ENCODE measurements around the gene ACSM3. TPM values are rescaled to one million over a fixed set of nuclear protein-coding genes. Genes with fewer than 3 reads are reported as not detected.
A peak's percentile ranks its signal among the peaks of the same experiment; 100 is the strongest.

The ACSM3 gene
- total and polyA plus RNA-seq, 2 donors (not counting 3 experiments of a cell fraction or from before 2014, with no cell fraction given) = 23.7 to 37.3 TPM

DNA sequence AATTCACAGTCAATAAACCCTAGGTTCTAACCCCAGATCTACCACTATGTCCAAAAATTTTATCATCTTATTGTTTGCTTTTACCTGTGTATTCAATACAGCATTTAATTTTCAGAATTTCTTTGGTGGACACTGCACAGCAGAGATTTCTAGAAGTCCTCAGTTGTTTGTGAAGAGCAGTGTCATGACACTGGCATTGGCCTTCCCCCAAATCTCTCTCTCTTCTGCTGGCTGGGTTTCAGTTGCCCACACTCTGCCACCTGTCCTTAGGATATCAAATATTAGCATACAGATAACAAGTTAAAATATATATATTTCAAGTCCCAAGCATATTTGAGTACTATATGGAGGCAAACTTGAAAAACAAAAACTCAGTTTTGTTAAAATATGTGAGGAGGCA is 20.2 kb upstream of the ACSM3 start:
- no peak for DNase-seq (ENCODE audit: low read depth, low spot score)
- Histone ChIP-seq H3K4me2 (ENCODE audit: insufficient read depth, low read length) (no peak overlapping the region), H3K9me3 (replicated peaks; ENCODE audit: control insufficient read depth, insufficient read depth, low read length) (no peaks in the 10 kb centered on the region), H3K36me3 (ENCODE audit: control insufficient read depth in 2 of 2, extremely low read depth in 1 of 2, insufficient read depth in 2 of 2, low read length in 2 of 2) (peaks cover 2 to 4% of the 10 kb centered on the region in 2 experiments), H3K79me2 (ENCODE audit: control insufficient read depth, insufficient read depth, low read length) (peaks cover 22% of the 10 kb centered on the region), H3K4me3 (replicated peaks in 1 of 3; ENCODE audit: insufficient read depth in 1 of 3, low read depth in 1 of 3, low read length in 3 of 3) (no peak overlapping the region), H3K9me1 (replicated peaks; ENCODE audit: control insufficient read depth, extremely low read depth, insufficient read depth, low read length) (no peaks in the 10 kb centered on the region), H3K4me1 (ENCODE audit: control insufficient read depth, extremely low read depth, insufficient read depth, low read length) (peaks cover 10% of the 10 kb centered on the region), H3K27me3 (ENCODE audit: control insufficient read depth in 2 of 2, insufficient read depth in 2 of 2, low read length in 2 of 2) (no peaks in the 10 kb centered on the region), H3K9ac (replicated peaks; ENCODE audit: extremely low read depth, insufficient read depth, low read length) (no peak overlapping the region), H4K20me1 (replicated peaks; ENCODE audit: control insufficient read depth, extremely low read depth, insufficient read depth, low read length) (peaks cover 2% of the 10 kb centered on the region), H2AFZ (ENCODE audit: low read depth, low read length) (no peak overlapping the region), H3K27ac (ENCODE audit: insufficient read depth, low read depth, low read length) (no peak overlapping the region)
- dilution Hi-C loops (cut with MboI; ENCODE audit: extremely low pct_ligation_motif_present, low sequenced_read_pairs) = no loop called here
- intact Hi-C loops (cut with micrococcal nuclease) = loop anchor here (5.0 kb wide), 1 partner anchor 159 kb away; the partner anchor contains the start of genes DCUN1D3 and LYRM1
- no peak for FAIRE-seq
- POLR2A ChIA-PET = no interaction called here
- CTCF ChIA-PET = no interaction called here
- no TSS peak for BruUV-seq (replicated peaks)
- TF ChIP-seq GATA2 (IDR thresholded peaks at IDR 0.05; ENCODE audit: insufficient read depth, insufficient read length, low read depth, low read length) (no peak), POLR2A (IDR thresholded peaks at IDR 0.05; ENCODE audit: low read depth, low read length) (no peak)

DNA sequence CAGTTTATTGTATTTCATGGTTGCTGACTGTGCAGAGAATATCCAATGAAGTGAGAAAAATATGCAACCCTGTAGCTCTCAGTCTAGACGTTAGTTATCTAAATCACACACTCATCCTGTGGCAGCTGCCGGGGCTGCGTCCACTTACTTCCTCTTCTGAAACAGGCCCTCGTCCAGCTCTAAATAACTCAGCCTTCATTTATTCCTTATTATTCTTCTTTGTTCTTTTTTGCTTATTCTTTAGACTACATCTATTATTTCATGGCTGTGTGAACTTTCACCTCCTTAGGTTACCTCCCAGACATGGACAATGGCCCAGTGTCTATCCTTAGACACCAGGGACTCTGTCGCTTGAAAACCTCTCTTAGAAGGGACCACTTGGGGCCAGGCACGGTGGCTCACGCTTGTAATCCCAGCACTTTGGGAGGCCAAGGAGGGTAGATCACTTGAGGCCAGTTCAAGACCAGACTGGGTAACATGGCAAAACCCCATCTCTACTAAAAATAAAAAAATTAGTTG is 18.8 kb upstream of the ACSM3 start:
- FAIRE-seq (peak; percentile 72), DNase-seq (ENCODE audit: low read depth, low spot score) (peak; percentile 92)
- no peak for TF ChIP-seq FOS (IDR thresholded peaks at IDR 0.05; ENCODE audit: borderline replicate concordance, insufficient read depth, low read length)
- TF ChIP-seq JUN (IDR thresholded peaks at IDR 0.05; ENCODE audit: borderline replicate concordance, insufficient read depth, insufficient read length, low read depth) = no peak
- TF ChIP-seq POLR2AphosphoS5 (IDR thresholded peaks at IDR 0.05; ENCODE audit: insufficient read depth, low read depth, low read length) = no peak
- no peak for TF ChIP-seq MYC (IDR thresholded peaks at IDR 0.05; ENCODE audit: low read depth, low read length)
- TF ChIP-seq POLR2A (IDR thresholded peaks at IDR 0.05; ENCODE audit: low read depth, low read length) = no peak
- TF ChIP-seq, protein P1, sequence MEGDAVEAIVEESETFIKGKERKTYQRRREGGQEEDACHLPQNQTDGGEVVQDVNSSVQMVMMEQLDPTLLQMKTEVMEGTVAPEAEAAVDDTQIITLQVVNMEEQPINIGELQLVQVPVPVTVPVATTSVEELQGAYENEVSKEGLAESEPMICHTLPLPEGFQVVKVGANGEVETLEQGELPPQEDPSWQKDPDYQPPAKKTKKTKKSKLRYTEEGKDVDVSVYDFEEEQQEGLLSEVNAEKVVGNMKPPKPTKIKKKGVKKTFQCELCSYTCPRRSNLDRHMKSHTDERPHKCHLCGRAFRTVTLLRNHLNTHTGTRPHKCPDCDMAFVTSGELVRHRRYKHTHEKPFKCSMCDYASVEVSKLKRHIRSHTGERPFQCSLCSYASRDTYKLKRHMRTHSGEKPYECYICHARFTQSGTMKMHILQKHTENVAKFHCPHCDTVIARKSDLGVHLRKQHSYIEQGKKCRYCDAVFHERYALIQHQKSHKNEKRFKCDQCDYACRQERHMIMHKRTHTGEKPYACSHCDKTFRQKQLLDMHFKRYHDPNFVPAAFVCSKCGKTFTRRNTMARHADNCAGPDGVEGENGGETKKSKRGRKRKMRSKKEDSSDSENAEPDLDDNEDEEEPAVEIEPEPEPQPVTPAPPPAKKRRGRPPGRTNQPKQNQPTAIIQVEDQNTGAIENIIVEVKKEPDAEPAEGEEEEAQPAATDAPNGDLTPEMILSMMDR (IDR thresholded peaks at IDR 0.05; ENCODE audit: extremely low read depth in 1 of 2, insufficient read depth in 1 of 2, low read depth in 1 of 2, low read length in 2 of 2) = no peak
- no peak for TF ChIP-seq GATA2 (IDR thresholded peaks at IDR 0.05; ENCODE audit: insufficient read depth, insufficient read length, low read depth, low read length)
- TF ChIP-seq, protein P2, sequence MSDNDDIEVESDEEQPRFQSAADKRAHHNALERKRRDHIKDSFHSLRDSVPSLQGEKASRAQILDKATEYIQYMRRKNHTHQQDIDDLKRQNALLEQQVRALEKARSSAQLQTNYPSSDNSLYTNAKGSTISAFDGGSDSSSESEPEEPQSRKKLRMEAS (IDR thresholded peaks at IDR 0.05; ENCODE audit: insufficient read depth, insufficient read length) = no peak
- no peak for TF ChIP-seq EZH2 (IDR thresholded peaks at IDR 0.05; ENCODE audit: borderline replicate concordance, low read depth, low read length, severe bottlenecking)
- Histone ChIP-seq H3K9me3 (replicated peaks; ENCODE audit: control insufficient read depth, insufficient read depth, low read length) (no peaks in the 10 kb centered on the region), H3K79me2 (ENCODE audit: control insufficient read depth, insufficient read depth, low read length) (peaks cover 12% of the 10 kb centered on the region), H3K27me3 (ENCODE audit: control insufficient read depth in 2 of 2, insufficient read depth in 2 of 2, low read length in 2 of 2) (no peaks in the 10 kb centered on the region), H4K20me1 (replicated peaks; ENCODE audit: control insufficient read depth, extremely low read depth, insufficient read depth, low read length) (peaks cover 2% of the 10 kb centered on the region), H3K9me1 (replicated peaks; ENCODE audit: control insufficient read depth, extremely low read depth, insufficient read depth, low read length) (no peaks in the 10 kb centered on the region), H3K4me3 (replicated peaks in 1 of 3; ENCODE audit: insufficient read depth in 1 of 3, low read depth in 1 of 3, low read length in 3 of 3) (no peak overlapping the region), H3K36me3 (ENCODE audit: control insufficient read depth in 2 of 2, extremely low read depth in 1 of 2, insufficient read depth in 2 of 2, low read length in 2 of 2) (no peaks in the 10 kb centered on the region), H3K4me1 (ENCODE audit: control insufficient read depth, extremely low read depth, insufficient read depth, low read length) (peaks cover 7% of the 10 kb centered on the region), H3K9ac (replicated peaks; ENCODE audit: extremely low read depth, insufficient read depth, low read length) (no peak overlapping the region), H3K27ac (ENCODE audit: insufficient read depth, low read depth, low read length) (peak overlapping the region; percentile 19), H2AFZ (ENCODE audit: low read depth, low read length) (no peak overlapping the region), H3K4me2 (ENCODE audit: insufficient read depth, low read length) (no peak overlapping the region)
- intact Hi-C loops (cut with micrococcal nuclease) (loop anchor here (5.0 kb wide), 1 partner anchor 157 kb away; the partner anchor contains the start of genes DCUN1D3 and LYRM1), dilution Hi-C loops (cut with MboI; ENCODE audit: extremely low pct_ligation_motif_present, low sequenced_read_pairs) (no loop called here)
- POLR2A ChIA-PET = no interaction called here
- CTCF ChIA-PET = interaction anchor here (1.5 kb wide), 1 partner anchor 29 kb away, joined by 6 read pairs; no protein-coding TSS in a partner anchor
- no TSS peak for BruUV-seq (replicated peaks)

Measured in endothelial cell of umbilical vein (primary cell).